Stimulated activated CD4-positive, alpha-beta T cell treated with anti-CD3 and anti-CD28 coated beads, Interleukin-2, amount 100 ng/mL, for 48 hours (primary cell): ENCODE data around the gene PLK3.
"Not testable (repeated sequence)": the region's sequence is repeated elsewhere in the genome, so short reads cannot be mapped to it uniquely, and the experiment has no call there.

Source experiments
- DNase-seq, 2 donors: peaks; one replicate each; pipeline ENCODE4 v3.0.0-alpha.2; 2020

Gene PLK3

GRCh38 chr1:44788120-44788860 lies 11.9 kb upstream of the PLK3 start, which contains the start of gene BEST4:
Gene BEST4 (minus strand): TSS chr1:44788170. CDS start chr1:44787705, 465 bp downstream.
- no peak for DNase-seq

GRCh38 chr1:44790968-44791801 lies 9.0 kb upstream of the PLK3 start:
- no peak for DNase-seq

GRCh38 chr1:44792736-44793502 lies 7.3 kb upstream of the PLK3 start:
- DNase-seq: no peak

- not testable (repeated sequence) for DNase-seq
Observed at GRCh38 chr1:44797886-44798285, 2.3 kb upstream of the PLK3 start.

GRCh38 chr1:44798481-44799365 lies 1.5 kb upstream of the PLK3 start:
- DNase-seq: no peak

- no peak for DNase-seq
Observed at GRCh38 chr1:44801491-44802305, 1.5 kb downstream of the PLK3 start.

- no peak for DNase-seq
Observed at GRCh38 chr1:44802306-44803061, 2.3 kb downstream of the PLK3 start.

GRCh38 chr1:44803062-44803311 lies 2.8 kb downstream of the PLK3 start:
- DNase-seq: no peak

GRCh38 chr1:44803312-44804095 lies 3.3 kb downstream of the PLK3 start:
- no peak for DNase-seq

- DNase-seq: no peak
Observed at GRCh38 chr1:44805311-44806024, 5.3 kb downstream of the PLK3 start.

- DNase-seq: no peak
Observed at GRCh38 chr1:44806025-44806703, 6.0 kb downstream of the PLK3 start.

GRCh38 chr1:44806704-44807363 lies 6.7 kb downstream of the PLK3 start, which contains the start of gene DYNLT4:
Gene DYNLT4 (minus strand): TSS chr1:44807351. CDS start chr1:44806668, 683 bp downstream.
- DNase-seq: no peak

GRCh38 chr1:44807364-44808062 lies 7.3 kb downstream of the PLK3 start:
- DNase-seq: peak; percentile 79 to 84

- peak; percentile 67 to 73 for DNase-seq
Observed at GRCh38 chr1:44808063-44808937, 8.1 kb downstream of the PLK3 start, which contains the start of gene BTBD19. Gene BTBD19 (plus strand): TSS chr1:44808523. CDS start chr1:44808821, 298 bp downstream.

GRCh38 chr1:44808938-44809917 lies 9.1 kb downstream of the PLK3 start:
- peak; percentile 77 for DNase-seq
